ENCODE measurements around the gene ZCCHC7.

DNA sequence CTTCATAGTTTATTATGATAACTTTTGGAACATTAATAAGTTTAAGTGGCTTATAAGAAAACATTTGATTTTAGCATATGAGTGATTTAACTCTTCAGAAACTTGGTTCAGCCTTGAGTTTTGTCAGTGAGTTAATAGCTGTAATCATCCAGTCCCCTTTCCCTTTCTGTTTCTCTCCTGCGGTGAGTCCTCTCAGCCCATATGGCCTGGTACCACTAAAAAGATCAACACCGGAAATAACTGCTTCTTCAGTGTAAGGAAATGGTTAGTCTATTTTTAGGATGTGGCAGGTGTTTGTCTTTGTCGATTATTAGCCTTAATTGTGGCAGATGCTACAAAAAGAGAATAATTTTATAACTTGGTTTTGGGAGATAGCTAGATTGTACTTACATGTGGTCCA is 181.9 kb downstream of the ZCCHC7 start:
- TF ChIP-seq, protein P1, sequence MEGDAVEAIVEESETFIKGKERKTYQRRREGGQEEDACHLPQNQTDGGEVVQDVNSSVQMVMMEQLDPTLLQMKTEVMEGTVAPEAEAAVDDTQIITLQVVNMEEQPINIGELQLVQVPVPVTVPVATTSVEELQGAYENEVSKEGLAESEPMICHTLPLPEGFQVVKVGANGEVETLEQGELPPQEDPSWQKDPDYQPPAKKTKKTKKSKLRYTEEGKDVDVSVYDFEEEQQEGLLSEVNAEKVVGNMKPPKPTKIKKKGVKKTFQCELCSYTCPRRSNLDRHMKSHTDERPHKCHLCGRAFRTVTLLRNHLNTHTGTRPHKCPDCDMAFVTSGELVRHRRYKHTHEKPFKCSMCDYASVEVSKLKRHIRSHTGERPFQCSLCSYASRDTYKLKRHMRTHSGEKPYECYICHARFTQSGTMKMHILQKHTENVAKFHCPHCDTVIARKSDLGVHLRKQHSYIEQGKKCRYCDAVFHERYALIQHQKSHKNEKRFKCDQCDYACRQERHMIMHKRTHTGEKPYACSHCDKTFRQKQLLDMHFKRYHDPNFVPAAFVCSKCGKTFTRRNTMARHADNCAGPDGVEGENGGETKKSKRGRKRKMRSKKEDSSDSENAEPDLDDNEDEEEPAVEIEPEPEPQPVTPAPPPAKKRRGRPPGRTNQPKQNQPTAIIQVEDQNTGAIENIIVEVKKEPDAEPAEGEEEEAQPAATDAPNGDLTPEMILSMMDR (IDR thresholded peaks at IDR 0.05; ENCODE audit: low read depth, low read length, missing input control) = no peak
- TF ChIP-seq RXRA (IDR thresholded peaks at IDR 0.05) (no peak), RAD21 (IDR thresholded peaks at IDR 0.05) (no peak), SP1 (IDR thresholded peaks at IDR 0.05) (no peak)
- TF ChIP-seq, protein P2, sequence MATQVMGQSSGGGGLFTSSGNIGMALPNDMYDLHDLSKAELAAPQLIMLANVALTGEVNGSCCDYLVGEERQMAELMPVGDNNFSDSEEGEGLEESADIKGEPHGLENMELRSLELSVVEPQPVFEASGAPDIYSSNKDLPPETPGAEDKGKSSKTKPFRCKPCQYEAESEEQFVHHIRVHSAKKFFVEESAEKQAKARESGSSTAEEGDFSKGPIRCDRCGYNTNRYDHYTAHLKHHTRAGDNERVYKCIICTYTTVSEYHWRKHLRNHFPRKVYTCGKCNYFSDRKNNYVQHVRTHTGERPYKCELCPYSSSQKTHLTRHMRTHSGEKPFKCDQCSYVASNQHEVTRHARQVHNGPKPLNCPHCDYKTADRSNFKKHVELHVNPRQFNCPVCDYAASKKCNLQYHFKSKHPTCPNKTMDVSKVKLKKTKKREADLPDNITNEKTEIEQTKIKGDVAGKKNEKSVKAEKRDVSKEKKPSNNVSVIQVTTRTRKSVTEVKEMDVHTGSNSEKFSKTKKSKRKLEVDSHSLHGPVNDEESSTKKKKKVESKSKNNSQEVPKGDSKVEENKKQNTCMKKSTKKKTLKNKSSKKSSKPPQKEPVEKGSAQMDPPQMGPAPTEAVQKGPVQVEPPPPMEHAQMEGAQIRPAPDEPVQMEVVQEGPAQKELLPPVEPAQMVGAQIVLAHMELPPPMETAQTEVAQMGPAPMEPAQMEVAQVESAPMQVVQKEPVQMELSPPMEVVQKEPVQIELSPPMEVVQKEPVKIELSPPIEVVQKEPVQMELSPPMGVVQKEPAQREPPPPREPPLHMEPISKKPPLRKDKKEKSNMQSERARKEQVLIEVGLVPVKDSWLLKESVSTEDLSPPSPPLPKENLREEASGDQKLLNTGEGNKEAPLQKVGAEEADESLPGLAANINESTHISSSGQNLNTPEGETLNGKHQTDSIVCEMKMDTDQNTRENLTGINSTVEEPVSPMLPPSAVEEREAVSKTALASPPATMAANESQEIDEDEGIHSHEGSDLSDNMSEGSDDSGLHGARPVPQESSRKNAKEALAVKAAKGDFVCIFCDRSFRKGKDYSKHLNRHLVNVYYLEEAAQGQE (IDR thresholded peaks at IDR 0.05) = no peak
- TF ChIP-seq, protein P3, sequence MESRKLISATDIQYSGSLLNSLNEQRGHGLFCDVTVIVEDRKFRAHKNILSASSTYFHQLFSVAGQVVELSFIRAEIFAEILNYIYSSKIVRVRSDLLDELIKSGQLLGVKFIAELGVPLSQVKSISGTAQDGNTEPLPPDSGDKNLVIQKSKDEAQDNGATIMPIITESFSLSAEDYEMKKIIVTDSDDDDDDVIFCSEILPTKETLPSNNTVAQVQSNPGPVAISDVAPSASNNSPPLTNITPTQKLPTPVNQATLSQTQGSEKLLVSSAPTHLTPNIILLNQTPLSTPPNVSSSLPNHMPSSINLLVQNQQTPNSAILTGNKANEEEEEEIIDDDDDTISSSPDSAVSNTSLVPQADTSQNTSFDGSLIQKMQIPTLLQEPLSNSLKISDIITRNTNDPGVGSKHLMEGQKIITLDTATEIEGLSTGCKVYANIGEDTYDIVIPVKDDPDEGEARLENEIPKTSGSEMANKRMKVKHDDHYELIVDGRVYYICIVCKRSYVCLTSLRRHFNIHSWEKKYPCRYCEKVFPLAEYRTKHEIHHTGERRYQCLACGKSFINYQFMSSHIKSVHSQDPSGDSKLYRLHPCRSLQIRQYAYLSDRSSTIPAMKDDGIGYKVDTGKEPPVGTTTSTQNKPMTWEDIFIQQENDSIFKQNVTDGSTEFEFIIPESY (IDR thresholded peaks at IDR 0.05) = no peak
- TF ChIP-seq, protein P4, sequence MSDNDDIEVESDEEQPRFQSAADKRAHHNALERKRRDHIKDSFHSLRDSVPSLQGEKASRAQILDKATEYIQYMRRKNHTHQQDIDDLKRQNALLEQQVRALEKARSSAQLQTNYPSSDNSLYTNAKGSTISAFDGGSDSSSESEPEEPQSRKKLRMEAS (IDR thresholded peaks at IDR 0.05) = no peak
